ENCODE measurements around the gene GPR75. TPM values are rescaled to one million over a fixed set of nuclear protein-coding genes. Genes with fewer than 3 reads are reported as not detected.
"Not testable (repeated sequence)": the region's sequence is repeated elsewhere in the genome, so short reads cannot be mapped to it uniquely, and the experiment has no call there.

GPR75 gene
- polyA plus RNA-seq, 6 donors from 2014 or later, result not detected

DNA sequence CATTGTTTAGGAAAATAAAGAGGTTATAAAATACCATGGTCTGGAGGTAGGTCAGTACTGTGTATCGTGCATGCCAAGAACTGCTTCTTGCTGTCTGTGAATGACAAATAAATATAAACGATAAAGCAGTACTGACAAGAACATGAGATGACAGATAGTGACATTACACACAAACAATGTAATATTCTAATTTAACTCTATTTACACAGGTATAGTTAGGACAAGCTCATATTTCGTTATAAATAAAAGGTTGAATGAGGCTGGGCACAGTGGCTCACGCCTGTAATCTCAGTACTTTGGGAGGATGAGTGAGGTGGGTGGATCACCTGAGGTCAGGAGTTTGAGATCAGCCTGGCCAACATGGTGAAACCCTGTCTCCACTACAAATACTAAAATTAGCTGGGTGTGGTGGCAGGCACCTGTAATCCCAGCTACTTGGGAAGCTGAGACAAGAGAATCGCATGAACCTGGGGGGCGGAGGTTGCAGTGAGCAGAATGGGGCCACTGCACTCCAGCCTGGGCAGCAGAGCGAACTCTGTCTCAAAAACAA, 14.7 kb upstream of the GPR75 start:
- ATAC-seq (ENCODE audit: low read depth in 2 of 2) (no peak), DNase-seq (no peak)
- no peak overlapping the region for H3K27ac Mint-ChIP-seq
- no peaks in the 10 kb centered on the region for H3K9me3 Mint-ChIP-seq
- no peaks in the 10 kb centered on the region for H3K4me1 Mint-ChIP-seq
- no peaks in the 10 kb centered on the region for H3K27me3 Mint-ChIP-seq
- H3K36me3 Mint-ChIP-seq, result peaks cover 0 to 35% of the 10 kb centered on the region in 2 donors
- no peak overlapping the region for H3K4me3 Mint-ChIP-seq

DNA sequence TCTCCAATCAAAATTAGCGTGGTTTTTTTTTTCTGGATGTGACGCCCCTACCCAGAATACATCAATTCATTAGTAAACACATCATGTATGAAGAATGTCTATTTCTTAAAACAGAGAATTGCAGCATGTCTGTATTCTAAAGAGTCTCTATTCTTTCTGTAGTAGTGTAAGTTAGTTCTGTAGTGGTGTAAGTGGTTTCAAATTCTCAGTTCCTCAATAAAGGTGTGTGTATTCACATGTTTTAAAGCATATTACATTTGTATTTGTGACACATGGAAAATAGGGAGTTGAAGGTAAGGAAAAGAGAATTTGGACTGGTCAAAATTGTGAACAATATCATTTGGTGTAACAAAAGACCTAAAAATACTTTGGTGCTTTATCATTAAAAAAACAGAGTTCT, 8.0 kb upstream of the GPR75 start:
- DNase-seq, result no peak
- peaks cover 8 to 23% of the 10 kb centered on the region in 2 donors for H3K36me3 Mint-ChIP-seq
- no peak for ATAC-seq (ENCODE audit: low read depth in 2 of 2)
- peak overlapping the region in 2 of 6 donors; percentile 39 to 66 for H3K27ac Mint-ChIP-seq
- H3K4me3 Mint-ChIP-seq, result no peak overlapping the region
- no peaks in the 10 kb centered on the region for H3K9me3 Mint-ChIP-seq
- no peaks in the 10 kb centered on the region for H3K4me1 Mint-ChIP-seq
- H3K27me3 Mint-ChIP-seq, result no peaks in the 10 kb centered on the region

DNA sequence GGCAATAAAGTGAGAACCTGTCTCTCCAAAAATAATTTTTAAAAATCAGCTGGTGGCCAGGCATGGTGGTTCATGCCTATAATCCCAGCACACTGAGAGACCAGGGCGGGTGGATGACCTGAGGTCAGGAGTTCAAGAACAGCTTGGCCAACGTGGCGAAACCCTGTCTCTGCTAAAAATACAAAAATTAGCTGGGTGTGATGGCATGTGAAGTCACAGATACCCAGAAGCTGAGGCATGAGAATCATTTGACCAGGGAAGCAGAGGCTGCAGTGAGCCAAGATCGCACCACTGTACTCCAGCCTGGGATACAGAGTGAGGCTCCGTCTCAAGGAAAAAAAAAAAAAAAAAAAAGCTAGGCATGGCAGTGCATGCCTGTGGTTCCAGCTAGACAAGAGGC, 7.4 kb upstream of the GPR75 start:
- H3K4me1 Mint-ChIP-seq, result no peaks in the 10 kb centered on the region
- H3K27me3 Mint-ChIP-seq, result no peaks in the 10 kb centered on the region
- no peak overlapping the region for H3K27ac Mint-ChIP-seq
- ATAC-seq (ENCODE audit: low read depth in 2 of 2) (no peak), DNase-seq (no peak)
- H3K9me3 Mint-ChIP-seq, result no peaks in the 10 kb centered on the region
- no peak overlapping the region for H3K4me3 Mint-ChIP-seq
- peaks cover 8 to 26% of the 10 kb centered on the region in 2 donors for H3K36me3 Mint-ChIP-seq

DNA sequence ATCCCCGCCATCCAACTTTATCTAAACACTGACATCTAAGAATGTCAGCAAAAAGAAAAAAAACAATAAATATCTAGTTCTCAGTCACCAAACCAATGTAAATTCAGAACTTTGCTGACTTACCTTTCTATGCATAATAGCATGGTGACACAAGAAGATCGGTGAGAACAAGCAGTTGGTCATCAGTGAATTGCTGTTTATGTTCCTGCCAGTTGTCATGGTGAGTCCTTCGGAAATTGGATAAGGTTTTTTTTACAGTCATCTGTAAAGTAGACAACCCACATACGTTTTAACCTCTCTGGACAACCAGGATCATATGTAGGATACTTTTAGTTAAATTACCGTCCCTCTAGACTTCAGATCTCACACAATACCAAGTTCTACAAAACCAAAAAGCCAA, 6.2 kb upstream of the GPR75 start:
- H3K4me1 Mint-ChIP-seq, result no peaks in the 10 kb centered on the region
- ATAC-seq (ENCODE audit: low read depth in 2 of 2) (no peak), DNase-seq (no peak)
- peak overlapping the region in 2 of 6 donors; percentile 39 to 75 for H3K27ac Mint-ChIP-seq
- no peak overlapping the region for H3K4me3 Mint-ChIP-seq
- no peaks in the 10 kb centered on the region for H3K27me3 Mint-ChIP-seq
- peaks cover 8 to 26% of the 10 kb centered on the region in 2 donors for H3K36me3 Mint-ChIP-seq
- H3K9me3 Mint-ChIP-seq, result no peaks in the 10 kb centered on the region

DNA sequence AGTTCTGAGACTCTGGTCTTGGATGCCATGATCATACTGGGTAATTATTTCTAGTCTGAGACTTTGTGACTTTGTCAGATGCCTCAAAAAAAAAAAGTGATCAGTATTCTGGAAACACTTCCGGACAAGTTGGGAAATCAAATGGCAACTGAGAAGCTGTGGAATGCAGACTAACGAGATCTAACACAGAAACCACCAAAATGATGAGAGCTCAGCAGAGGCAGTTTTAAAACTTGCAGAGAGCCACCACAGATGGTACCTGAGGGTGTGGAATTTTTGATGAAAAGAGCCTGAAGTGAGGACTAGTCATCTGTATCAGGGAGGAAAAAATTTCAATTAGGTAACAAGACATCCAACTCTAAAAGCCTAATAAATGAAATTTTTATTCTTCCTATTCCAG, 5.5 kb upstream of the GPR75 start:
- DNase-seq, result no peak
- H3K9me3 Mint-ChIP-seq, result no peaks in the 10 kb centered on the region
- H3K4me1 Mint-ChIP-seq, result no peaks in the 10 kb centered on the region
- no peaks in the 10 kb centered on the region for H3K27me3 Mint-ChIP-seq
- no peak overlapping the region for H3K4me3 Mint-ChIP-seq
- no peak for ATAC-seq (ENCODE audit: low read depth in 2 of 2)
- H3K27ac Mint-ChIP-seq, result peak overlapping the region in 2 of 6 donors; percentile 39 to 85
- peaks cover 8 to 32% of the 10 kb centered on the region in 2 donors for H3K36me3 Mint-ChIP-seq

DNA sequence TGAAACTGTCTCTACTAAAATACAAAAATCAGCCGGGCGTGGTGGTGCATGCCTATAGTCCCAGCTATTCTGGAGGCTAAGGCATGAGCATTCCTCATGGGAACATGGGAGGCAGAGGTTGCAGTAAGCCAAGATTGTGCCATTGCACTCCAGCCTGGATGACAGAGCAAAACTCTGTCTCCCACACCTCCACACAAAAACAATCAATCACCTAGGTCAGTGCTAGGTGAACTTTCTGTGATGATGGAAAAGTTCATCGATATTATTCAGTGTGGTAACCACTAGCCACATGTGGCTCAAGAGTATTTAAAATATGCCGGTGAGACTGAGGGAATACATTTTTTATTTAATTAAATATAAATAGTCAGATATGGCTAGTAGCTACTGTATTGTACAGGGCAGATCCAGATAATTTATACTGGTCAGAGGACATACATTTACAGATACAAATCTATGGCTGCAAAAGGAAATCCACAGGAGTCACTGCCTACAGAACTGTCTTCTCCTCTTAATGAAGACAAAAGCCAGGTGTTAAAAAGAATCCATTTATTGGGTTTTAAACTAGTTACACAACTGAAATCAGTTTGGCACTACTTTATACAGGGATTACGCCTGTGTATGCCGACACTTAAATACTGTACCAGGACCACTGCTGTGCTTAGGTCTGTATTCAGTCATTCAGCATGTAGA, 3.9 kb upstream of the GPR75 start:
- Mint-ChIP-seq H3K4me3 (no peak overlapping the region), H3K27ac (no peak overlapping the region), H3K27me3 (no peaks in the 10 kb centered on the region), H3K36me3 (peaks cover 10 to 32% of the 10 kb centered on the region in 2 donors), H3K4me1 (no peaks in the 10 kb centered on the region), H3K9me3 (no peaks in the 10 kb centered on the region)
- no peak for ATAC-seq (ENCODE audit: low read depth in 2 of 2)
- DNase-seq, result no peak

DNA sequence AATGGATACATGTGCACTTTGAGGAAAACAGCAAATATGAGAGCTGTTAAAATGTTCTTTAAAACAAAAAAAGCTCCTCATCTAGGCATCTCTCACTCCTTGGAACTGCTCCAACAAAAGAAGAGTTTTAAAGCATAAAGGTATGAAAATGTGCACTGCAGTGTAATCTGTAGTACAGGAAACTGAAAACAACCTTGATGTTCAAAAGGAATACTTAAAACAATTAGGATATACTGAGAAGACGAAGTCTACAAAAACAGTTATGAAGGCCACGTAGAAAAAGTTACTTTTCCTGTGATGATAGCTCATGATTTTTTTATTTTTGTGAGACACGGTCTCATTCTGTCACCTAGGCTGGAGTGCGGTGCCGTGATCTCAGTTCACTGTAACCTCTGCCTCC, 2.1 kb upstream of the GPR75 start:
- H3K36me3 Mint-ChIP-seq, result peaks cover 8 to 33% of the 10 kb centered on the region in 2 donors
- no peak overlapping the region for H3K4me3 Mint-ChIP-seq
- peaks cover 0 to 11% (median 0%) of the 10 kb centered on the region in 3 donors for H3K4me1 Mint-ChIP-seq
- DNase-seq (no peak), ATAC-seq (ENCODE audit: low read depth in 2 of 2) (no peak)
- peak overlapping the region in 3 of 6 donors; percentile 55 to 83 (median 69) for H3K27ac Mint-ChIP-seq
- H3K9me3 Mint-ChIP-seq, result no peaks in the 10 kb centered on the region
- no peaks in the 10 kb centered on the region for H3K27me3 Mint-ChIP-seq

DNA sequence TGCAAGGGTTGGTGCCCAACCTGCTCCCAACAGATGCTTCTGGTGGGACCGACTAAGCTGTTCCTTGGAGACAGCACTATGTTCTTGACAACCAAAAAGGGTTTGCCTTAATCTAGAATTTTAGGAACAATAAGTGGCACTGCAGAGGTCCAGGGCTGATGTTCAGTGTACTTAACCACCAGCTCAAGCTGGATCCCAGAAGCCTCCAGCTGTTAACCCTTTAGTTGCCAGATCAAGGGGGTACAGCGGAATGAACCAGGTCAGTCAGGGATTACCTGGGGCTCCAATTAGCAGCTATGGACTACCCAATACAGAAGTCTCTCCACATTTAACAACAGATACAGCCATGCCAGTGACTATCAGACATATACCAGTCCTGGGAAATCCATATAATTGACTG, 3.5 kb downstream of the GPR75 start:
- no peaks in the 10 kb centered on the region for H3K27me3 Mint-ChIP-seq
- peaks cover 0 to 11% (median 7%) of the 10 kb centered on the region in 3 donors for H3K4me1 Mint-ChIP-seq
- H3K27ac Mint-ChIP-seq, result no peak overlapping the region
- DNase-seq (no peak), ATAC-seq (ENCODE audit: low read depth in 2 of 2) (no peak)
- H3K36me3 Mint-ChIP-seq, result peaks cover 20 to 34% of the 10 kb centered on the region in 2 donors
- H3K4me3 Mint-ChIP-seq, result no peak overlapping the region
- H3K9me3 Mint-ChIP-seq, result no peaks in the 10 kb centered on the region

DNA sequence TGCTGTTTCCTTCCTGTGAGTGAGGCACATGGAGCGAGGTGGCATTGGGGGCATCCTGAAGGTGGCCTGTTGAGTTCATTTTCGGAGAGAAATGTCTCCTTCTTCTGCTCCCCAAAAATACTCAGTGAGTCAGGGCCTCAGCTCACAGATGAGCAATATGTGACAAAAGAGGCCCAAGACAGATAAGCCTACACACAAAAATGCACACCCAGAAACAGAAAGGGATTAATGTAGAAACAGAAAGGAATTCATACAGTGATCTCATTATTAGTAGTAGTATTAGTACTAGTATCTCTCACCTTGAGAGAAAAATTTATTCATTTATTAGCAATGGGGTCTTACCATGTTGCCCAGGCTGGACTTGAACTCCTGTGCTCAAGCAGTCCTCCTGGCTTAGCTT, 5.1 kb downstream of the GPR75 start:
- Mint-ChIP-seq H3K36me3 (peaks cover 20 to 28% of the 10 kb centered on the region in 2 donors), H3K27me3 (no peaks in the 10 kb centered on the region), H3K4me1 (peaks cover 0 to 11% (median 7%) of the 10 kb centered on the region in 3 donors), H3K27ac (peak overlapping the region in 5 of 6 donors; percentile 6 to 55 (median 43)), H3K4me3 (no peak overlapping the region), H3K9me3 (no peaks in the 10 kb centered on the region)
- no peak for ATAC-seq (ENCODE audit: low read depth in 2 of 2)
- DNase-seq, result no peak

DNA sequence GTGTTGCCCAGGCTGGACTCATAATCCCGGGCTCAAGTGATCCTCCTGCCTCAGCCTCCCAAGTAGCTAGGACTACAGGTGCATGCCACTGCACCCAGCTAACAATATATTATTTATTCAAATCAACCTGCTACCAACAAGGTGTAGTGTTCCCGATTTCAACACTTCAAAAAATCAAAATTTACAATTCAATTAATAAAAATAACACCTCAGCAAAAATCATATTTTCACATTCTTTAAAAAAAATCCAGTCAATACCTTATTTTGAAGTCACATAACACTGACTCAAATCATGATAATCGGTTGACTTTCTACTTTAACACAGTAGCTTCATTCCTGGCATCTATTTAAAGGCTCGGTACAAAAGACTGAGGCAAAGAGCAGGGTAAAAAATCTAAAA, 7.2 kb downstream of the GPR75 start:
- Mint-ChIP-seq H3K27me3 (no peaks in the 10 kb centered on the region), H3K27ac (peak overlapping the region in 2 of 6 donors; percentile 9 to 31), H3K4me1 (peaks cover 0 to 7% (median 4%) of the 10 kb centered on the region in 3 donors)

DNA sequence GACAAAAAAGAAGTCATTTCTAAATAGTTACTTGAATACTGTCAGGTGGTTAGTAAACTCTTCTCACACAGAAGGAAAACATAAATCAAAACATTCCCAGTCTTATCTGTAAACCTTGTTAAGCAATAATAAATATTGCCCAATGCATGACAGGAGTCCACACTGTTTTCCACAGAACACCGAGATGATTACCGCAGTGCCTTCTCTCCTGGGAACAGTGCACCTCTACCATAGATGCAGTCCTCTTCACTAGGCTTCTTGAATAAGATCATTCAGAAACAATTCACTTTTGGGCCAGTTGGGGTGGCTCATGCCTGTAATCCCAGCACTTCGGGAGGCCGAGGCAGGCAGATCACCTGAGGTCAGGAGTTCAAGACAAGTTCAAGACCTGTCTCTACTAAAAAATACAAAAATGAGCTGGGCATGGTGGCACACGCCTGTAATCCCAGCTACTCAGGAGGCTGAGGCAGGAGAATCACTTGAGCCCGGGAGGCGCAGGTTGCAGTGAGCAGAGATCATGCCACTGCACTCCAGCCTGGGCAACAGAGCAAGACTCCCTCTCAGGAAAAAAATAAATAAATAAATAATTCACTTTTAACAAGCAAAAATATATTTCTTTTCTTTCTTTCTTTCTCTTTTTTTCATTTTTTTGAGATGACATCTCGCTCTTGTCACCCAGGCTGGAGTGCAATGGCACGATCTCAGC, 8.6 kb downstream of the GPR75 start:
- not testable (repeated sequence) for ATAC-seq (ENCODE audit: low read depth in 2 of 2); H3K9me3 Mint-ChIP-seq; H3K4me3 Mint-ChIP-seq; DNase-seq; H3K27me3 Mint-ChIP-seq; H3K4me1 Mint-ChIP-seq
- Mint-ChIP-seq H3K27ac (peak overlapping the region in 1 of 6 donors; percentile 22), H3K36me3 (peaks cover 12 to 25% of the 10 kb centered on the region in 2 donors)

More for the DNA sequence above, 7.2 kb downstream of the GPR75 start:
- Mint-ChIP-seq H3K36me3 (peaks cover 12 to 31% of the 10 kb centered on the region in 2 donors), H3K4me3 (no peak overlapping the region), H3K9me3 (no peaks in the 10 kb centered on the region)
- no peak for ATAC-seq (ENCODE audit: low read depth in 2 of 2)
- DNase-seq, result no peak

DNA sequence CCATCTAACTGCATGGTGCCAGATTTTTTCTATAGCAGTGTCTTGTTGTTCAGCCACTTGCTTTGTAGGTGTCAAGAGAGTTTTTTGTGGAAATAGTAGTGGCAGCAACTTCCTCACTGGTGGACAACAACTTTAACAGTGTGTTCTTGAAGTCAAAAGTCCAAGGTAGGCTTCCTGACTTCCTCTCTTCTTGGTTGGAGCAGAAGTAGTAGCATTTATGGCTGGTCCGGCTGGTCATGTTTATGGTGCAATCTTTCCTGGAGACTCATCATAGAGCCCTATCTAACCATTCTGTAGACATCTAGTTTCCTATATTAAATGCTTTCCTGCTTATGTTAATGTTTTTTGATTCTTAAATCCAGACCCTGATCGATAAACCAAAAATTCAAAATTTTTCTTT, 11.7 kb downstream of the GPR75 start:
- peaks cover 5 to 10% (median 8%) of the 10 kb centered on the region in 3 donors for H3K4me1 Mint-ChIP-seq
- no peaks in the 10 kb centered on the region for H3K27me3 Mint-ChIP-seq
- H3K9me3 Mint-ChIP-seq, result peaks cover 0 to 6% (median 0%) of the 10 kb centered on the region in 7 donors
- H3K36me3 Mint-ChIP-seq, result peaks cover 0 to 5% of the 10 kb centered on the region in 2 donors
- no peak overlapping the region for H3K4me3 Mint-ChIP-seq
- DNase-seq (no peak), ATAC-seq (ENCODE audit: low read depth in 2 of 2) (no peak)
- H3K27ac Mint-ChIP-seq, result peak overlapping the region in 1 of 6 donors; percentile 48

DNA sequence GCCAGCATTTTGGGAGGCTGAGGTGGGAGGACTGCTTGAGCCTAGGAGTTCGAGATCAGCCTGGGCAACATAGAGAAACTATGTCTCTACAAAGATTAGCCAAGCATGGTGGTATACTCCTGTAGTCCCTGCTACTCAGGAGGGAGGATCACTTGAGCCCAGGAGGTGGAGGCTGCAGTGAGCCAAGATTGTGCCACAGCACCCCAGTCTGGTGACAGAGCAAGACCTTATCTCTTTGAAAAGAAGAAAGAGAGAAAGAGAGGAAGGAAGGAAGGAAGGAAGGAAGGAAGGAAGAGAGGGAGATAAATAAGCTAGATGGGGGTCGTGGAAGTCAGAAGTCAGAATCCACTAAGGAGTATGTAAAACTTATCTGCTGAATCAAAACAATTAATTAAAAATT, 16.2 kb downstream of the GPR75 start:
- Mint-ChIP-seq H3K27ac (peak overlapping the region in 1 of 6 donors; percentile 94), H3K9me3 (peaks cover 0 to 11% (median 0%) of the 10 kb centered on the region in 7 donors), H3K4me1 (peaks cover 5 to 16% (median 14%) of the 10 kb centered on the region in 3 donors), H3K27me3 (no peaks in the 10 kb centered on the region), H3K4me3 (no peak overlapping the region), H3K36me3 (peaks cover 10% of the 10 kb centered on the region in 2 donors)
- DNase-seq (no peak), ATAC-seq (ENCODE audit: low read depth in 2 of 2) (no peak)

DNA sequence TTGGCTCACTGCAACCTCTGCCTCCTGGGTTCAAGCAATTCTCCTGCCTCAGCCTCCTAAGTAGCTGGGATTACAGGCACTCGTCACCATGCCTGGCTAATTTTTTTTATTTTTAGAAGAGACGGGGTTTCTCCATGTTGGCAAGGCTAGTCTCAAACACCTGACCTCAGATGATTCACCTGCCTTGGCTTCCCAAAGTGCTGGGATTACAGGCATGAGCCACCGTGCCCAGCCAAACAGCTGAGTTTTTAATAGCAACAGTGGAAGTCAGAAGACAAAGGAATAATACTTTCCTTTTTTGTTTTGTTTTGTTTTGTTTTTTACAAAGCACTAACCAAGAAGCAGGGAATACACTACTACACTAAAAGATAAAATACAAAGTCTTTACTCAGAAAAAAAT, 16.9 kb downstream of the GPR75 start:
- H3K27me3 Mint-ChIP-seq, result no peaks in the 10 kb centered on the region

More for the DNA sequence above, 16.9 kb downstream of the GPR75 start:
- DNase-seq, result no peak
- ATAC-seq (ENCODE audit: low read depth in 2 of 2), result no peak
- Mint-ChIP-seq H3K27ac (peak overlapping the region in 1 of 6 donors; percentile 84), H3K9me3 (peaks cover 0 to 11% (median 0%) of the 10 kb centered on the region in 7 donors), H3K4me1 (peaks cover 5 to 16% (median 14%) of the 10 kb centered on the region in 3 donors), H3K36me3 (peaks cover 6 to 10% of the 10 kb centered on the region in 2 donors), H3K4me3 (no peak overlapping the region)
